Measurements from ENCODE around the gene LMX1B.

GRCh38 chr9:126588491-126589168, 25.1 kb upstream of the LMX1B start:
- no peak for TF ChIP-seq POLR2AphosphoS5 (IDR thresholded peaks at IDR 0.05)
- no peak for TF ChIP-seq RAD21 (conservative IDR thresholded peaks at IDR 0.05)
- TF ChIP-seq CTCF (IDR thresholded peaks at IDR 0.05; ENCODE audit: poor library complexity, severe bottlenecking): no peak

All from neural cell (in vitro differentiated cells).